ENCODE results near the gene TBC1D2B.

GRCh38 chr15:78032671-78033070 lies 44.8 kb downstream of the TBC1D2B start:
- TF ChIP-seq CTCF (optimal IDR thresholded peaks at IDR 0.05 in 1 of 3, IDR thresholded peaks at IDR 0.05 in 1 of 3, conservative IDR thresholded peaks at IDR 0.05 in 1 of 3; ENCODE audit: extremely low read depth in 1 of 3, insufficient read depth in 2 of 3, low read length in 3 of 3), result no peak
- no peak for TF ChIP-seq EZH2 (IDR thresholded peaks at IDR 0.05; ENCODE audit: low read length)

Measured in keratinocyte (primary cell).